GM19452 (cell line): ENCODE data around the gene LRRTM2.

Experiments
- ATAC-seq: cut with Tn5 transposase; IDR thresholded peaks from one replicate; pipeline ENCODE4 v1.9.1; 2021; ENCODE audit not compliant: unreplicated experiment

The LRRTM2 gene

DNA sequence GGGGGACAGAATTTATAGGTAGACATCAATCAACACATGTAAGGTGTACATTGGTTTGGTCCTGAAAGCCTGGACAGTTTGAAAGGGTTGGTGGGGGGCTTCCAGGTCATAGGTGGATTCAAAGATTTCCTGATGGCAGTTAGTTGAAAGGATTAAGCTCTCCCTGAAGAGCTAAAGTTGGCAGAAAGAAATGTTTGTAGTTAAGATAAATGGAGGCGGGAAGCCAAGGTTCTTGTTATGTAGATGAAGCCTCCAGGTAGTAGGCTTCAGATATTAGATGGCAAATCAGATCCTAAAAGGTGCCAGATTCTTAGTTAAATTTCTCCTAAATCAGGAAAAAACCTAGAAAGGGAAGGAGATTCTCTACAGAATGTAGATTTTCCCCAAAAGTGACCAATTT lies 9.0 kb upstream of the LRRTM2 start:
- no peak for ATAC-seq

DNA sequence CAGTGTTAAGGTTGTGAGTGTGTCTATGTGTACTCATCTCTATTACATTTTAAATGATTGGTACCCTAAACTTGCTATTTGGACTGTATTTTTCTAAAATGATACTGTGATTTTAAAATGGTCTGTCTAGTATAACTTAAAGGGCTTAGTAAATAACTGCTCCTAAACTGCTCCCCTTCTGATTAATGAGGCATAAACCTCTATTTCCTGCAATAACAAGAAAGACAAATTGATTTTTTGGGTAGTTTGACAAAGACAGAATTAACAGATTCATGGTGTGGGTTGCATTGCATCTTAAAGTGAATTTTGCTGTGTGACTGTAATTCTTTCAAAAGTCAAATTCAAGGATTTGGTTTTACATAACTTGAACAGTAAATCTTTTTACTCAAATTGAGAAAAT lies 8.1 kb upstream of the LRRTM2 start:
- no peak for ATAC-seq

DNA sequence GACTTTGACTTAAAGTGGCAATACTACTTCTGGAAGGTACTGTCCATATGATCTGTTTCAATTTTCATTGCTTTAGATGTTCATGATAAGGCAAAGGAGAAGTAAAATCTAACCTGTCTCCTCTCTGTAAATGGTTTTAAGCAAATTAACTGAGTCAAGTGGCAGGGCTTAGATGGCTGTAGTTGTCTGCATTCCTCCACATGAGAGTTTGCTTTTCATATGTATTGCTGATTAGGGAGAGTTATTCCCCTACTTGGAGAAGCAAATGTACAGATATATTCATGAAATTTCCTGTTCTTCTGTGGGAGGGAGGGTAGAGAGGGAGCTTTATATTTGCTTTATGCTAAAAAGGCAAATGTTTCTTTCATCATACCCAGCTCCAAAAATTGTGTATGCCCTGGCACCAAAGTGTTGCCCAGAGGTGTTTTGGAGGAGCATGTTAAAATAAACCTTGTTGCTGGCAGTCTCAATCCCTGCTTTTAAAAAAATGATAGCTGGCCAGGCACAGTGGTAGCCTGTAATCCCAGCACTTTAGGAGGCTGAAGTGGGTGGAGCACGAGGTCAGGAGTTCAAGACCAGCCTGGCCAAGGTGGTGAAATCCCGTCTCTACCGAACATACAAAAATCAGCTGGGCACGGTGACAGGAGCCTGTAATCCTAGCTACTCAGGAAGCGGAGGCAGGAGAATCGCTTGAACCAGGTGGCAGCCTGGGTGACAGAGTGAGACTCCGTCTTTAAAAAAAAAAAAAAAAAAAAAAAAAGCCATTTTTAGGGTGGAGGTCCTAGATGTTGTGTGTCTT lies 3.5 kb upstream of the LRRTM2 start:
- no peak for ATAC-seq

DNA sequence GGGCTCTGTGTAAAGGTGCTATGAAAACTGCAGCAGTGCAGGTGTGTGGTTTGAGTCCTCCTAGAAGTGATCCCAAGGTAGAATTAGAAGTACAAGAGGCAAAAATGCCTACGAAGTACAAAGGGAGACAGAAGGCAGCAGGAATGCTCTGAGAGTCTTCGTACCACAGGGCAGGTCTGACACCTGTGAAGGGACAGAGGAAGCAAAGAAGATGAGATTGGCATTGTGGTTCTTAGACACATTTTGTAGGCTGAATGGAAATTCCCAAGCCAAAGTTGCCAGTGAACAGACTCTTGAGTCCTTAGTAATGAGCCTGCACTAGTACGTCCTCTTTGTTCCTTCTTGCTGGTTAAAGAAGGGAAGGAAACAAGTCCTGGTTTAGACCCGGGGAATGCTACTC lies 1.7 kb upstream of the LRRTM2 start:
- no peak for ATAC-seq

GRCh38 chr5:138875946-138876345 lies 811 bp upstream of the LRRTM2 start:
- no peak for ATAC-seq

DNA sequence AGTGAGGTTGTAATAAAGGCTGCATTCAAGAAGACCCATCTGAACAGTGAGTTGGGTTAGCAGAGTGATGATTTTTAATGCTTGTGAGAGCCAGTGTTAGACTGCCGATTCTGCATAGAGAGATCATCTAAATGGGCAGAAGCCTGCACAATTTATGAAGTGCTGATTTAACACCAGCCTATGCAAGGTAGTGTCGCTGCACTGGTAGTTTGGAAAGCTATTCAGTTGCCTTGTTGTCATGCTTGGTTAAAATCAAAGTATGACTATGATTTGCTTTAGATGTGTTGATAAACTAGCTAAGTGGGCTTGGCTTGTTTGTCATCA lies 379 bp upstream of the LRRTM2 start:
- no peak for ATAC-seq

GRCh38 chr5:138874241-138874640 lies 894 bp downstream of the LRRTM2 start:
- no peak for ATAC-seq

- ATAC-seq = no peak
Measured at GRCh38 chr5:138873466-138874221, 1.5 kb downstream of the LRRTM2 start.

DNA sequence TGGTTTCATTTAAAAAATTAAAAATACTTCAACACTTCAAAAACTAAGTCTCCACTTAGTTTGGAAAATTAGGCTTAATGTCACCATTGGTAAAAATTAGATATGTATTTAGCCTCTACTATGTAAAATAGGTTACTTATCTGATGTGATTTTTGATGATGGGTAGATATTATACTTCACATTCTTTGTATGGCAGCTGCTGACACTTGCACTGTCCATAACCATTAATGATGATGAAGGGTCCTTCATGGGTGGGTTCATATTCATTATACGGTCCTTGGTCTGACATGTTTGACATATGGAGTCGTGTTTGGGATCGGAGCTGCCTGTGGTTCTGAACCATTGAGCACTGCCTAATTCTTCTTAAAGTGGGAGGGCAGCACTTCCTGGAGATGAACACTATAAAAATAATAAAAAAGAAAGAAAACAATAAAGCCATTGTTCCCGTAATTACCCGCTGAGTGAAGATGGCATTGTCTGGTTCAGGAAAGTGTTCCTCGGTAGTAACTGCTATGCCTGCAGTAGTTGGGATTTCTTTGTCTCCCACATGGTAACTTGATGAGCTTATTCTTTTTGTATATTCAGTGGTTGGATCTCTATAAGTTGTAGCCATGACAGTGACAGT lies 2.2 kb downstream of the LRRTM2 start:
- ATAC-seq = no peak

- no peak for ATAC-seq
Measured at GRCh38 chr5:138870611-138871010, 4.5 kb downstream of the LRRTM2 start.

GRCh38 chr5:138869763-138870500 lies 5.2 kb downstream of the LRRTM2 start:
- ATAC-seq = no peak

- no peak for ATAC-seq
Measured at GRCh38 chr5:138869038-138869437, 6.1 kb downstream of the LRRTM2 start.

GRCh38 chr5:138867011-138867410 lies 8.1 kb downstream of the LRRTM2 start:
- ATAC-seq = no peak

DNA sequence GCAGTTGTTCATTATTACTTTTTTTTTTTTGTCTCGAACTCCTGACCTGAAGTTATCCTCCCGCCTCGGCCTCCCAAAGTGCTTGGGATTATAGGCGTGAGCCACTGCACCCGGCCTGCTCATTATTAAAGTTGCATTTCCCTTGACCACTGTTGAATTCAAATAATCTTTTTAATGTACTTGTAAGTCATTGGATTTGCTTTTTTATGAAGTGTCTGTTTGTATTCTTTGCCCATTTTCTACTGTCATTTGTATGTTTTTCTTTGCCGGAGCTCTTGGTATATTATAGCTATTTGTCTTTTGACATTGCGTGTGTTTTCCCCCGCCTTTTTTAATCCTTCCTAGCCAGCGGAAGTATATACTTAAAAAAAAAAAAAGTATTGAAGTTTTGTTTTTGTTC lies 22.0 kb downstream of the LRRTM2 start:
- no peak for ATAC-seq

GRCh38 chr5:138850865-138851435 lies 24.2 kb downstream of the LRRTM2 start:
- ATAC-seq = no peak

GRCh38 chr5:138849882-138850281 lies 25.3 kb downstream of the LRRTM2 start:
- no peak for ATAC-seq

- no peak for ATAC-seq
Measured at GRCh38 chr5:138849439-138849838, 25.7 kb downstream of the LRRTM2 start.

DNA sequence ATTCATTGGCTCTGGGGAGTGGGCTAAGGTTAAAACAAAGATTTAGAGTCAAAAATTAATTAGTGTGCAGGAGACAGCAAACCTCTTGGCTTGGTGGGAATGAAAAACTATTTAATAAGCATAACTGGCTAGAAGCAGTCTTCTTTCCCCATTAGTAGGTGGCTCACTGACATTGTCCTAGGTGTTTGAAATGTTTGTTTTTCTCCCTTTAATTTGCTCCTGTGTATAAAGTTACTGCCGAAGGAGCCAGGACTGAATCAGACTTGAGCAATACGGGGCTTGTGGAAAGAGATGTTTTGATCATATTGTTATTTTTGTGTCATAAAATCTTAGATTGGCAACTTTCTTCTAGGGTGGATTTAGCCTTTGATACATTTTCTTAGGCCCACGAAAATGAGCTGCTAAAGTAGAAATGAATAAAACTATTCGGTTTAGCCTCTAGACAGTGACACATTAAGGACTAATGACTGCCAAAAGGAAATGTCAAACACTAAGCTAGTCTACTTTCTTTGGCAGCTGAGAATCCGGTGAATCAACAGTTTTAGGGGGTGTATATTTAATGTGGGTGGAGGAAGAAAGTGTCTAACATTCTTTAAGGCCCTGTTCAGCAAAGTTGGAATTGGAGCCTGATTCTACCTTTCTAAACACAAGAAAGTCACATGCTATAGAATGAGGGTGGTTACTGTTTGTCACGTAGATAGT lies 30.2 kb downstream of the LRRTM2 start:
- no peak for ATAC-seq

- no peak for ATAC-seq
Measured at GRCh38 chr5:138844125-138844461, 31.0 kb downstream of the LRRTM2 start.

DNA sequence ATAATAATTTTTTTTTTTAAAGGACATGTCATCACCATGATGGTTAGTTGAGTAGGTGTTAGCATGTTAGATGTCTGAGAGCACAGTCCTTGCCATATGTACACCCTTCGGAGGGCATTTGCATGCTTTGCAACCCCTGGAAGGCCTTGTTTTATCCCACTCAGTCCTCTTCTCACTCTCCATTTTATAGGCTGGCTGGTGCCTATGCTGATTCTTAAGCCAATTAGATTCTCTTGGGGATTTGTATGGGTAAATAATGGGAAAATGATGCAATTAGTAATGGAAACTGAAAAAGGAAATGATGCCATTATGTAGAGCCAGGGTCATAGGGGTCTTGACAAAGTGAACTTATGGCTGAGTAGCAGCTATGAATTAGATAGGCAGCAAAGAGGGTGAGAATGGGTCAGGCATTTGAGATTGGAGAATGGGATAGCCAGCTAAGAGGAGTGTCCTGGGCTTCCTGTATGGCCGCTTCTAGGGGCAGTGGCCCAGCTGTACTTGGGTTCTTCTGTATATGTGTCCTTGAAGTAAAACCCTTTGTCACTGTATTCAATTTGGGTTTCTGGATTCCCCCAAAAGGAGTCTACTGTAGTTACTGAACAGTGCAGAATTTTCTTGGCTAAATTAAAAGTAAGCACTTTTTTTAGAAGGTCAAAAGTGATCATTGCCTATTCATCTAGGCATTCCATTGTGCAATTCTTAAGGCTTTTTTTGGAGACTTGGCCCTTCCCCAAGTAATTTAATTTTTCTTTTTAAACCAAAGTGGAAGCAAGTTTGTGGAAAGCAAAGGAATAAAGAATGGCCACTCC lies 31.6 kb downstream of the LRRTM2 start:
- no peak for ATAC-seq
